HS-27A (cell line): ENCODE measurements around the gene ESRRG.

Experiments used
- DNase-seq: peaks from one replicate; pipeline ENCODE4 v3.0.0-alpha.2; 2012; ENCODE audit warnings: low read depth, missing footprints

ESRRG gene

GRCh38 chr1:216627252-216627651, 96.0 kb downstream of the ESRRG start:
- DNase-seq, result no peak

- peak; percentile 24 for DNase-seq
Measured at GRCh38 chr1:216626394-216627067, 96.7 kb downstream of the ESRRG start.

- DNase-seq, result no peak
Measured at GRCh38 chr1:216621536-216621935, 101.7 kb downstream of the ESRRG start.

DNA sequence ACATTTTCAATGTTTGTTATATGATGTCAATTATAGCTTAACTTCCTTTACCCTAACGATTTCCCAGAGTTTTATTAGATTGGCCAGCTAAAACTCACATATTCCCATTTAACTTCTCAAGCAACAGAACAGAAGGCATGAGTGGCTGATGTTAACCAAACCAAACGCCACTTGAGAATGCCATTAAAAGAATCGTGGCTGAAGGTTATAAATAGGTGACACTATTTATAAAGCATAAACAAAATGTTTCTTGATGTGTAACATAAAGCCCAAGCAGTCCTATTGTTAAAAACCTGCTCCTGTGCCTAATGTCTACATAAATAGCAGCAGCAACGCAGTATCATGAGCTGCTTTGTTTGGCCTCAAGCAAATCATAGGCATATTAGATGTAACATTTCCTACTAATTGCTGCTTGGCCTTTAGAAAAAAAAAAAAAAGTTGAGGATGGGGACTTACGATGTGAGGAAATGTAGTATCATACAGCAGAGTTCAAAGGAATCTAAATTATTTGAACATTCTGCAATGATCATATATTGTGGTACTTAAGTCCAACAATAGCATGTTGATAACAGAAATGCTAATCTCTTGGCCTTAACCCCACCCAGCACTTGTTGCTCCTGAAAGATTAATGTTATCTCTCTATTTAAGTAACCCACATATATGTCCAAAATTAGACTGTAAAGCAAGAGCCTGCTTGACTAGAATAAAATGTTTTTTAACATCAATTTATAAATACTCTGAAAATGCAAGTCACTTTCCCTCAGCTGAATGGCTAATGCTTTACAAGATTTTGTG, 106.0 kb downstream of the ESRRG start:
- DNase-seq, result no peak

GRCh38 chr1:216616425-216616824, 106.8 kb downstream of the ESRRG start:
- no peak for DNase-seq

DNA sequence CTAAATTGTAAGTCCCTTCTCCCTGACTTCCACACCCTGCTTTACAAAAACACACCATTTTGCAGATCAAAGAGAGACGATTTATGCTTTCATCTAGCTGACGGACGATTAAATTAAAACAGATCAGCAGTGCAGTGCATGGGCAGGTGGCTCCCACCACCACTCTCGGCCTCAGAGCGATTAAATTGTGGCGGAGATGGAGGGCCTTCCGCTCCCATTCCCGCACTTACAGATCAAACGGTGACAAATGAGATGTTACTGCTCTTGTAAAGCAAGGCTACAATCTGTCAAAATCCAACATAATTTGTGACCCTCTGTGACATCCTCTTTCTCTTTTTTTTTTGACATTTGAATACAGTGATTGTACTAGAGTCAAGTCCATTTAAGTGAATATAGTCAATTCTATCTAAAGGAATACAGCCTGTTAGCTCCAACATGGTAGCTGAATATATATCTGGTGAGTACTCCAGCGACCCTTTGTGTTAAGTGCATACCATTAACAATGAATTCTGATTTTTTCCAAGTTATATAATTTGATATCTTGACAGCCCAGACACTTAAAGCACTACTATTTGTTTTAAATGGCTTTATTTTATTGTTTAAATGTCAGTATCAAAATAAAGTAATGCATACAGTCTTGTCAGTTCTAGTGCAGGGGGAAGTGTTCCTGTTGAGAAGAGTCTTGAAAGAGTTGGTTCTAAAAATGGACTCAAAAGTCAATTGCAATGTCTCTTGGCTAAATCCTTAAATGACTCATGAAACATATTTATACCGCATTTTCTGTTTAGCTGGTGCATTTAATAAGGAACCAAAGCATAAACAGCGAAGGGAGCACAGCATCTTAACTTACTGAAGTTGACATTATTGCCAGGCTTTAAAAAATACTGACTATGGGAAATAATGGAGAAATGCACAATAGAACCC, 109.0 kb downstream of the ESRRG start:
- DNase-seq, result no peak

- DNase-seq, result no peak
Measured at GRCh38 chr1:216612291-216612690, 110.9 kb downstream of the ESRRG start.

DNA sequence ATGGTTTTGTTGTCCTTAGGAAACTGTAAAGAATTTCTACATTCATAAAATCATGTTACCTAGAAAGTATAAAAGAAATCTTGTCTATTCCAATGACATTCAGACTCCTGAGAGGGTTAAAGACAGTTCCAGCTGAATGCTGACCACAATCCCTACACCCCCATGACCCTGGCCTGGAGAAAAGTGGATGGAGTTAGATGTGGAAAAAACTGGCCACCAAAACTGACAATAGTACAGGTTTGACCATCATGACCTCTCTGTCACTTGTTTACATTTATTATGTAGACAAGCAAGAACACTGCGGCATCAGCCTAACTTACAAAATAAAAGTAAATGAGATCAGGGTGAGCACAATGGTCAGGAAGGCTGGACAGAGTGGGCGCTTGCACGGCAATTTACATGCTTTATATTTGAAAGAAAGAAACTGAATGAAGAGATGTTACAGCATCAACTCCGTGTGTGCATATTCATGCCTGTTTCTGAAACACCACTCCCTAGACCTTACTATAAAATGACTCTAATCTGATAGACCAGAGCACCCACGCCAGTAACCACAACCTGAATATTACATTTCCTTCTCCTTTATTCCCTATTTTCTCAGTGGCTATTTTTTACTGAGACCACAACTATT, 116.0 kb downstream of the ESRRG start:
- DNase-seq, result no peak

- DNase-seq, result no peak
Measured at GRCh38 chr1:216606047-216606637, 117.1 kb downstream of the ESRRG start.

DNA sequence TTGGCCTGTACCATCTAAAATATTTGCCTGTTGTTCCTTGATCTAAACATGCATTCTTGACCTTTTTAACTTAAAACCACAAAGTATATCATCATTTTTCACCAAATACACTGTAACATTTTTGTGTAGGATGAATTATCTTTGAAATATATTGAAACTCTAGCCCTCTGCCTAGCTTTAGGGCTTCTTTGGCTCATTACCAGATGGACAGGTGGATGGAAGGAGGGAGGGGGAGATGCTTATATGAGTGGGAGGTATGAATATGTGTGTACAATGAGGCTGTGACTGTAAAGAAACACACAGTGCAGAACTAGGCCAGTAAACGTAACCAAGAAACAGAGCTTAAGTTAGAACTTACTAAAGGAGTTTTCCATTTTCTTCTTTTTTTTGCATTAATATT, 118.5 kb downstream of the ESRRG start:
- DNase-seq, result no peak

DNA sequence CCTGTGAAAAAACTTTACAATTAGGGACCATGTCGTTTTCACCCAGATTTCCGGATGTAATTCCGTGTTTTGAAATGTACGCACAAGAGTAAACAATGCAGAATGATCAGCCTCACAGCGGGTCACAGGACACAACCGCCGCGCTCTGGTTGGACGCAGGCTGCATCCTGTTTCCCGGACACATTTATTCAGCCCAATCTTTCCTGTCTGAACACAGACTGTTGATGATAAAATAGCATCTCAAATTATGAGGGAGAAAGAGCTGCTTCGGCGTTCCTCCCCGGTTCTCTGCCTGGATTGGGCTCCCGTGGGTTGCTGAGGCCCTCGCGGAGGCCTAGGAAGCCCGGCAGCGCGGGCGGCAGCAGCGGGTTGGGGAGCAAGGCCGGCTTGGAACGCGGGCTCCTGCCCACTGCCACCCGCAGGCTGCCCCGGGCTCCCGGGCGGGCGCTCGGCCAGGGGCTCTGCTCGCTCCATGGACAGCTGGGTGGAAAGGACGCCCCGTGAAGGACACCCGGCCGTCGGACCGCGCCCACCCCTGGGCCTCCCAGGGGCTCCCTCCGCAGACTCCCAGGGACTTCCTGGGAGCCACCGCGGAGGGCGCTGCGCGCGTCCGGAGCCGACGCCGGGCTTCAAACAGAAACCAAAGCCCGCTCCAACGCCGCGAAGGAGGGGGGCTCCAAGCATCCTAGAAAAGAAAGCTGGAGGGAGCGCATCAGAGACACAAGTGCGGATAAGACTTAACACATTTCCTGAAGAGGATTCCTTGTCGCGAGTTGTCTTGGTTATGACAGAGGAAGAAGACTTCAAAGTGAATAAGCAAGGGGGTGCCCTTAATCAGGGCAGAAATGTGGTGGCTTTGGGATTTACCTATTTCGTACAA, 122.3 kb downstream of the ESRRG start:
- DNase-seq, result peak; percentile 31

DNA sequence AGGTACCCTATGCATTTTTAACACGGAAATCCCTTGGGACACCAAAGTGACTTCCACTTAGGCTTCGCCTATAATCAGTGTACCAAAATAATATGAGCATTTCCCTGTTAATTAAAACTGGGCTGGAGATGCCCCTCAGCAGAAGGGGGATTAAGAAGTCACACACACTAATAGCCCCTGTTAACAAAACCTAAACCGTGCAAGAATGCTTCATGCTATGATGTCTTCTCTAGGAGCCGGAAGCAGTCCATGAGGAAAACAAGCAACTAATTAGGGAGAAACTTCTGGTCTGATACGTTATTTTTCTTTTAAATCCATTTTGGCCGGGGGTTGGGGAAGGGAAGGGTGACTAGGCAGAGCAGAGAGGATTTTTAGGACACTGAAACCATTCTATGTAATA, 123.4 kb downstream of the ESRRG start:
- DNase-seq, result no peak

GRCh38 chr1:216598448-216598847, 124.8 kb downstream of the ESRRG start:
- no peak for DNase-seq

GRCh38 chr1:216596281-216596862, 126.9 kb downstream of the ESRRG start:
- no peak for DNase-seq

DNA sequence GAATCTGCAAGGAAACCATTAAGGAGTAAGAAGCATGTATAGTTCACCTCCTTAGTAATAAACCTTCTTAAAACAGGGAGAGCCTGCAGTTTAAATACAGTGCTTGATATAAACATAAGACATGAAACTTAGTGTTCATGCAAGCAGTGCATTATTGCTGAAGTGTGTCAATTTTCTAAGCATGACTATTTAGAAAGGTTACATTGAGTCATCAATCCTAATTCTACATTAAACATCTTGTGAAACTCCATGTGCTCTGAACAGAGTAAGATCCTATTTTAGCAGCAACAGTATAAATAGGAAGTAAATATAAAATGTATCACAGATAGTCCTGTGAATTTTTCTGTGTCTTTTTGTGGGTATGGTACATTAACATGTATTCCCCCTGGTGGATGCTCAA, 135.5 kb downstream of the ESRRG start:
- no peak for DNase-seq

DNA sequence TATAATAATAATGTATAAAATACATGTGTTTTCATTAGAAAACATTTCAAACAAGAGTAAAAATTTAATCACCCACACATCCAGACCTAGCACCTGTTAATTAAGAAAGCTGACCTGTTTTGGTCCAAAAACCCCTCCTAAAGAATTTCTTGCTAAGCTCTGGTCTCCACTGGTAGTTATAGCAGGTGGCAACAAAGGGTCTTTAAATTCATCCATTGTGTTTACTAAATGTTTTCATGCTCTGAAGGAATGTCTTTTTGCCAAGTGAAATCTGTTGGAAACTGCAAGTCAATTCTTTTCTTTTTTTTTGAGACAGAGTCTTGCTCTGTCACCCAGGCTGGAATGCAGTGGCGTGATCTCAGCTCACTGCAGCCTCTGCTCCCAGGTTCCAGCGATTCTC, 141.1 kb downstream of the ESRRG start:
- no peak for DNase-seq

DNA sequence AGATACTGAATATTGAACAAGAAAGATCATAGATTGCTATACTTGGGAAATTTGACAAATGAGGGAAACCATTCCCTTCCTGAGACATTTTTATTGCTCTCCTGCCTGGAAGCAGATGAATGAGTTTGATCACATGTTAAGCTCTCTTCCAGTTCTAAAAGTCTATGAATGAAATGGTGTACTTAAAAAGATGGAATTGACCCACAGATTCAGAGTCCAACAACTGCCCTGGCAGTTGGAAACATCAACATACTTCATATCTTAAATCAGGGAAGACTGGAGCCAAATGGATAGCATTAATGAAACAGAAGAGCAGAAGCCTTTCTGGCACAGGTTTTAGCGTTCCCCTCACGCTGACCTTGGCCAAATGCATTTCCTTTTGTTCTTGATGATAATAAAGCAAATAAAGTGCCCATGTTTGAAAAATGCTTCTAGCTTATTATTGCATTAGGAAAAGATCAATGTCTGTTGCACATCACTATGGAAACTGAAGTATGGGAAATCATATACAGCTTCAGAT, 142.6 kb downstream of the ESRRG start:
- no peak for DNase-seq

GRCh38 chr1:216576234-216576937, 146.8 kb downstream of the ESRRG start:
- no peak for DNase-seq

- no peak for DNase-seq
Measured at GRCh38 chr1:216566641-216567205, 156.5 kb downstream of the ESRRG start.
